Upper lobe of left lung (tissue), 6 donors: ENCODE measurements around the gene C6orf47. TPM values are rescaled to one million over a fixed set of nuclear protein-coding genes. Genes with fewer than 3 reads are reported as not detected.

Experiments
- ATAC-seq, 2 donors: fragments of 200-7000 bp; cut with Tn5 transposase; one replicate each; pipeline ENCODE4 v1.9.1; 2022; ENCODE audit warnings: mild to moderate bottlenecking in 2 of 2, moderate library complexity in 2 of 2; ENCODE audit not compliant: low FRiP score in 2 of 2
- DNase-seq, 2 donors: peaks; one replicate each; pipeline ENCODE4 v3.0.0-alpha.2; 2019 to 2020
- H3K27ac ChIP-seq, 4 donors: fragments of 200-600 bp; sonication (generic); one replicate each; pipeline ENCODE4 v1.5.1; 2016 to 2019
- H3K27me3 ChIP-seq, 4 donors: fragments of 200-600 bp; sonication (generic); one replicate each; pipeline ENCODE4 v1.5.1; 2017 to 2019
- H3K36me3 ChIP-seq, 4 donors: fragments of 200-600 bp; sonication (generic); one replicate each; pipeline ENCODE4 v1.5.1; 2016 to 2019
- H3K4me1 ChIP-seq, 4 donors: fragments of 200-600 bp; sonication (generic); one replicate each; pipeline ENCODE4 v1.5.1; 2018 to 2019
- H3K4me3 ChIP-seq, 4 donors: fragments of 200-600 bp; sonication (generic); one replicate each; pipeline ENCODE4 v1.5.1; 2017 to 2019; ENCODE audit warnings: mild to moderate bottlenecking in 2 of 4, moderate library complexity in 1 of 4
- H3K9me3 ChIP-seq, 4 donors: fragments of 200-600 bp; sonication (generic); one replicate each; pipeline ENCODE4 v1.5.1; 2018 to 2019
- CTCF ChIP-seq, 6 experiments: fragments of 450-650 bp in 4 of 6; fragments of 200-600 bp in 2 of 6; sonication (generic) in 2 of 6; IDR thresholded peaks; one replicate each; pipeline ENCODE4 v1.5.1; 2016 to 2019; ENCODE audit warnings: antibody characterized with exemption in 6 of 6
- EP300 ChIP-seq, 4 donors: sonication (generic); formaldehyde crosslinking; IDR thresholded peaks; one replicate each; pipeline ENCODE4 v1.5.1; 2017; ENCODE audit warnings: antibody characterized with exemption in 4 of 4, control low read depth in 2 of 4
- POLR2A ChIP-seq, 4 donors: fragments of 450-650 bp; IDR thresholded peaks; one replicate each; pipeline ENCODE4 v1.5.1; 2016 to 2017; ENCODE audit warnings: antibody characterized with exemption in 4 of 4, mild to moderate bottlenecking in 2 of 4
- POLR2AphosphoS5 ChIP-seq, 2 donors: sonication (generic); formaldehyde crosslinking; IDR thresholded peaks; one replicate each; pipeline ENCODE4 v1.5.1; 2017; ENCODE audit warnings: antibody characterized with exemption in 2 of 2
- WGBS, 2 donors: methylation state at CpG; one replicate each; pipeline ENCODE4 v1.1.5; 2017 to 2018; 5-methylcytosine and 5-hydroxymethylcytosine counted together
- total RNA-seq, 6 donors: library from RNA; depleted of rRNA in 4 of 6; stranded (reverse); fragments of >200 nt in 4 of 6; gene quantifications; one replicate each; pipeline versions ENCODE4 v1.1.0 to v1.2.1, GENCODE V29; 2016 to 2021
- donor health status: DM: no; HTN: no; CAD: no; lungs with moderate emphysema.
- donor health status: DM: no; HTN: yes; CAD: no; lungs with severe emphysema.

Gene C6orf47
- total RNA-seq, 6 donors from 2014 or later = 25.0 to 30.1 (median 28.4) TPM

GRCh38 chr6:31651602-31652191, 8.9 kb downstream of the C6orf47 start:
- Histone ChIP-seq H3K36me3 (peaks cover 25 to 58% (median 30%) of the 10 kb centered on the region in 4 donors), H3K27me3 (no peaks in the 10 kb centered on the region), H3K27ac (peak overlapping the region; percentile 93 to 96 (median 94)), H3K9me3 (no peaks in the 10 kb centered on the region), H3K4me3 (peak overlapping the region; percentile 46 to 83 (median 76)), H3K4me1 (peaks cover 19 to 26% (median 21%) of the 10 kb centered on the region in 4 donors)
- ATAC-seq (peak; percentile 79 to 87), DNase-seq (peak in 1 of 2 donors; percentile 88)
- TF ChIP-seq POLR2AphosphoS5 (IDR thresholded peaks at IDR 0.05) = peak; percentile 8 to 58
- no peak for TF ChIP-seq CTCF (IDR thresholded peaks at IDR 0.05)
- TF ChIP-seq EP300 (IDR thresholded peaks at IDR 0.05) = no peak
- peak in 1 of 4 donors; percentile 23 for TF ChIP-seq POLR2A (IDR thresholded peaks at IDR 0.05)
- 2 to 4% methylated on average over 15 to 29 of the region's 29 CpGs for WGBS, 2 donors

- no peak overlapping the region for H3K27ac ChIP-seq
- peaks cover 0 to 2% (median 1%) of the 10 kb centered on the region in 4 donors for H3K4me1 ChIP-seq
- no peak for TF ChIP-seq POLR2AphosphoS5 (IDR thresholded peaks at IDR 0.05)
- no peak for TF ChIP-seq CTCF (IDR thresholded peaks at IDR 0.05)
- no peak for TF ChIP-seq POLR2A (IDR thresholded peaks at IDR 0.05)
- WGBS, 2 donors = 93 to 100% methylated on average over 5 to 6 of the region's 9 CpGs
- H3K27me3 ChIP-seq = no peaks in the 10 kb centered on the region
- H3K4me3 ChIP-seq = no peak overlapping the region
- H3K36me3 ChIP-seq = peaks cover 72 to 100% (median 89%) of the 10 kb centered on the region in 4 donors
- no peak for DNase-seq
- no peak for ATAC-seq
- no peaks in the 10 kb centered on the region for H3K9me3 ChIP-seq
These were observed 15.3 kb downstream of the C6orf47 start for GRCh38 chr6:31645325-31645724.

- Histone ChIP-seq H3K27me3 (no peaks in the 10 kb centered on the region), H3K36me3 (peaks cover 79 to 100% (median 95%) of the 10 kb centered on the region in 4 donors), H3K4me3 (no peak overlapping the region), H3K4me1 (no peaks in the 10 kb centered on the region), H3K9me3 (no peaks in the 10 kb centered on the region), H3K27ac (no peak overlapping the region)
- no peak for DNase-seq
- WGBS, 2 donors = 88 to 91% methylated on average over 9 to 17 of the region's 17 CpGs
- TF ChIP-seq POLR2A (IDR thresholded peaks at IDR 0.05) = no peak
- no peak for ATAC-seq
These were observed 16.6 kb downstream of the C6orf47 start for GRCh38 chr6:31643818-31644454.

GRCh38 chr6:31642798-31643570, 17.6 kb downstream of the C6orf47 start:
- Histone ChIP-seq H3K9me3 (no peaks in the 10 kb centered on the region), H3K4me3 (no peak overlapping the region), H3K36me3 (peaks cover 70 to 100% (median 92%) of the 10 kb centered on the region in 4 donors), H3K27me3 (no peaks in the 10 kb centered on the region), H3K27ac (no peak overlapping the region), H3K4me1 (no peaks in the 10 kb centered on the region)
- TF ChIP-seq POLR2A (IDR thresholded peaks at IDR 0.05) (no peak), POLR2AphosphoS5 (IDR thresholded peaks at IDR 0.05) (no peak), EP300 (IDR thresholded peaks at IDR 0.05) (no peak), CTCF (IDR thresholded peaks at IDR 0.05) (no peak)
- DNase-seq = no peak
- WGBS, 2 donors = 93 to 98% methylated on average over 6 of the region's 6 CpGs
- no peak for ATAC-seq

GRCh38 chr6:31641370-31641769, 19.2 kb downstream of the C6orf47 start:
- WGBS, 2 donors = 91 to 93% methylated on average over 4 of the region's 4 CpGs
- peaks cover 70 to 100% (median 92%) of the 10 kb centered on the region in 4 donors for H3K36me3 ChIP-seq
- H3K4me3 ChIP-seq = no peak overlapping the region
- TF ChIP-seq POLR2A (IDR thresholded peaks at IDR 0.05) (no peak), POLR2AphosphoS5 (IDR thresholded peaks at IDR 0.05) (no peak), CTCF (IDR thresholded peaks at IDR 0.05) (no peak)
- no peaks in the 10 kb centered on the region for H3K27me3 ChIP-seq
- ATAC-seq (no peak), DNase-seq (no peak)
- H3K9me3 ChIP-seq = no peaks in the 10 kb centered on the region
- no peaks in the 10 kb centered on the region for H3K4me1 ChIP-seq
- no peak overlapping the region for H3K27ac ChIP-seq
